ENCODE results near the gene FCMR. TPM values are rescaled to one million over a fixed set of nuclear protein-coding genes. Genes with fewer than 3 reads are reported as not detected.
A peak's percentile ranks its signal among the peaks of the same experiment; 100 is the strongest.

Gene FCMR
- total RNA-seq, 1 donor from 2014 or later: 0.58 TPM

GRCh38 chr1:206886831-206887230 lies 34.9 kb downstream of the FCMR start:
- Mint-ChIP-seq H3K4me1 (ENCODE audit: unreplicated experiment) (peaks cover 5% of the 10 kb centered on the region), H3K27me3 (peaks cover 23% of the 10 kb centered on the region), H3K4me3 (no peak overlapping the region), H3K9me3 (no peaks in the 10 kb centered on the region), H3K27ac (no peak overlapping the region), H3K36me3 (no peaks in the 10 kb centered on the region)
- no peak for DNase-seq (ENCODE audit: extremely low spot score, unreplicated experiment)
- no peak for TF ChIP-seq CTCF (conservative IDR thresholded peaks at IDR 0.05)

- peaks cover 5% of the 10 kb centered on the region for H3K4me1 Mint-ChIP-seq (ENCODE audit: unreplicated experiment)
- DNase-seq (ENCODE audit: extremely low spot score, unreplicated experiment): no peak
- no peak for TF ChIP-seq CTCF (conservative IDR thresholded peaks at IDR 0.05)
- H3K27me3 Mint-ChIP-seq: peaks cover 23% of the 10 kb centered on the region
- H3K9me3 Mint-ChIP-seq: no peaks in the 10 kb centered on the region
- H3K27ac Mint-ChIP-seq: no peak overlapping the region
- no peak overlapping the region for H3K4me3 Mint-ChIP-seq
- H3K36me3 Mint-ChIP-seq: no peaks in the 10 kb centered on the region
Measured at GRCh38 chr1:206885341-206886060, 36.2 kb downstream of the FCMR start.

DNA sequence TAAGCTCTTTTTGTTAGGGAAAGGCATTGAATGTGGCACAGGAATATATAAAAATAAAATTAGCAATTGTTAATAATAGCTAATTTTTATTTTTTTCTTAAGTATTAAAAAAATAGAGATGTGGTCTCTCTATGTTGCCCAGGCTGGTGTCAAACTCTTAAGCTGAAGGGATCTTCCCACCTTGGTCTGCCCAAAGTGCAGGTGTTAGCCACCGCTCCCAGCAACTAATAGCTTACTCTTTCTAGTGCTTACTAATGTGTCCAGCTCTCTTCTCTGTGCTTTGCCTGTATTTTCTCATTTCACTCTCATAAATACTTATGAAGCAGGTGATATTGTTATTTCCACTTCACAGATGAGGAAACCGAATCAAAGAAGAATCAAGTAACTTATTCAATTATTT lies 37.9 kb downstream of the FCMR start:
- H3K27me3 Mint-ChIP-seq: peaks cover 18% of the 10 kb centered on the region
- no peak for DNase-seq (ENCODE audit: extremely low spot score, unreplicated experiment)
- no peak overlapping the region for H3K4me3 Mint-ChIP-seq
- peaks cover 5% of the 10 kb centered on the region for H3K4me1 Mint-ChIP-seq (ENCODE audit: unreplicated experiment)
- TF ChIP-seq CTCF (conservative IDR thresholded peaks at IDR 0.05): no peak
- no peaks in the 10 kb centered on the region for H3K36me3 Mint-ChIP-seq
- H3K27ac Mint-ChIP-seq: no peak overlapping the region
- no peaks in the 10 kb centered on the region for H3K9me3 Mint-ChIP-seq

GRCh38 chr1:206883160-206883559 lies 38.6 kb downstream of the FCMR start:
- DNase-seq (ENCODE audit: extremely low spot score, unreplicated experiment): no peak
- Mint-ChIP-seq H3K4me1 (ENCODE audit: unreplicated experiment) (peaks cover 5% of the 10 kb centered on the region), H3K27me3 (peaks cover 15% of the 10 kb centered on the region), H3K27ac (no peak overlapping the region), H3K9me3 (no peaks in the 10 kb centered on the region), H3K4me3 (no peak overlapping the region), H3K36me3 (no peaks in the 10 kb centered on the region)
- no peak for TF ChIP-seq CTCF (conservative IDR thresholded peaks at IDR 0.05)

DNA sequence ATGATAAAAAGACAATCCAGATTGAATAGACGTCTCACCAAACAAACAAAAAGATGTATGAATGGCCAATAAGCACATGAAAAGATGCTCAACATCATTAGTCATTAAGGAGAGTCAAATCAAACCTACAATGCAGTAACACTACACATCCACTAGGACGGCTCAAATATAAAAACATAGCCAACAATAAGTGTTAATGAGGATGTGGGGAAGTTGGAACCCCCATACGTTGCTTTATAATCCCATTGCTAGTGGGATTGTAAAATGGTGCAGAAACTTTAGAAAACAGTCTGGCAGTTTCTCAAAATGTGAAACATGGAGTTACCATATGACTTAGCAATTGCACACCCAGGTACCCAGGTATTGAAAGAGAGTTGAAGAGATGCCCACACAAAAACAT lies 39.2 kb downstream of the FCMR start:
- no peaks in the 10 kb centered on the region for H3K9me3 Mint-ChIP-seq
- H3K27ac Mint-ChIP-seq: no peak overlapping the region
- H3K27me3 Mint-ChIP-seq: peaks cover 13% of the 10 kb centered on the region
- H3K4me1 Mint-ChIP-seq (ENCODE audit: unreplicated experiment): peaks cover 5% of the 10 kb centered on the region
- DNase-seq (ENCODE audit: extremely low spot score, unreplicated experiment): no peak
- no peaks in the 10 kb centered on the region for H3K36me3 Mint-ChIP-seq
- no peak overlapping the region for H3K4me3 Mint-ChIP-seq
- TF ChIP-seq CTCF (conservative IDR thresholded peaks at IDR 0.05): peak; percentile 59
